Measurements from ENCODE around the gene CFD. TPM values are rescaled to one million over a fixed set of nuclear protein-coding genes. Genes with fewer than 3 reads are reported as not detected.

Gene CFD
- total and polyA plus RNA-seq, 4 donors, result 4.5 to 20.2 (median 13.6) TPM

GRCh38 chr19:881385-882071, 22.1 kb downstream of the CFD start:
- H3K4me1 ChIP-seq (ENCODE audit: control insufficient read depth in 4 of 4, insufficient read depth in 4 of 4, low read length in 3 of 4), result no peaks in the 10 kb centered on the region
- WGBS, result 98% methylated on average over 34 of the region's 34 CpGs
- DNase-seq (ENCODE audit: low spot score), result no peak
- no peaks in the 10 kb centered on the region for H3K9me3 ChIP-seq (ENCODE audit: control insufficient read depth in 4 of 4, low read length in 3 of 4)
- H3K27ac ChIP-seq (ENCODE audit: low read depth in 1 of 2, low read length in 2 of 2), result no peak overlapping the region
- peaks cover 0 to 54% (median 16%) of the 10 kb centered on the region in 4 donors for H3K36me3 ChIP-seq (ENCODE audit: control insufficient read depth in 4 of 4, insufficient read depth in 3 of 4, low read depth in 1 of 4, low read length in 3 of 4)
- TF ChIP-seq SP1 (IDR thresholded peaks at IDR 0.05) (no peak), EGR1 (IDR thresholded peaks at IDR 0.05; ENCODE audit: low read depth in 2 of 2) (no peak), TAF1 (conservative IDR thresholded peaks at IDR 0.05) (no peak), HNF4G (IDR thresholded peaks at IDR 0.05) (no peak), REST (IDR thresholded peaks at IDR 0.05) (no peak), NR2F2 (IDR thresholded peaks at IDR 0.05) (no peak), YY1 (IDR thresholded peaks at IDR 0.05) (no peak), GABPA (IDR thresholded peaks at IDR 0.05 in 1 of 2, conservative IDR thresholded peaks at IDR 0.05 in 1 of 2) (no peak), ZBTB33 (IDR thresholded peaks at IDR 0.05) (no peak)
- H3K27me3 ChIP-seq (ENCODE audit: control insufficient read depth in 4 of 4, insufficient read depth in 4 of 4, low read length in 3 of 4), result no peaks in the 10 kb centered on the region
- H3K4me3 ChIP-seq (ENCODE audit: low read depth in 1 of 3, low read length in 3 of 3), result no peak overlapping the region
- H3K9ac ChIP-seq (ENCODE audit: low read depth in 1 of 2, low read length in 2 of 2), result no peak overlapping the region

DNA sequence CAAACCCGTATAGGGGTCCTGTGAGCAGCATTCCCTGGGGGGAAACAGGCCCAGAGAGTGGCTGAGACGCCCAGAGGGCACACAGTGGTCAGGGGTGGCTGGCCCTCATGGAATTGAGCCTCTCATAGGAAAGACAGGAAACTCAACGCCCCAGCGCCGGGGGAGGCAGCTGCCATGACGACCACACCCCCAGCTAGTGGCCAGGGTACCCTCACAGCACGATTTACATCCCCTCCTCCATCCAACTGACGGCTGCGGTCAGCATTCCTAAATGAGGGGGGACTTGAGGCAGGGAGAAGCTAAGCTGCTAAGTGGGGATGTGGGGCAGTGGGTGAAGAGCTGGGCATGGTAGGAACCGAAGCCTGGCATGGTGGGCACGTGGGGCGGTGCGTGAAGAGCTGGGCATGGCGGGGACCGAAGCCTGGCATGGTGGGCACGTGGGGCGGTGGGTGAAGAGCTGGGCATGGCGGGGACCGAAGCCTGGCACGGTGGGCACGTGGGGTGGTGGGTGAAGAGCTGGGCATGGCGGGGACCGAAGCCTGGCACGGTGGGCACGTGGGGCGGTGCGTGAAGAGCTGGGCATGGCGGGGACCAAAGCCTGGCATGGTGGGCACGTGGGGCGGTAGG, 23.5 kb downstream of the CFD start:
- no peak for DNase-seq (ENCODE audit: low spot score)

More for the DNA sequence above, 23.5 kb downstream of the CFD start:
- H3K4me3 ChIP-seq (ENCODE audit: low read depth in 1 of 3, low read length in 3 of 3), result no peak overlapping the region
- 96% methylated on average over 30 of the region's 30 CpGs for WGBS
- H3K36me3 ChIP-seq (ENCODE audit: control insufficient read depth in 4 of 4, insufficient read depth in 3 of 4, low read depth in 1 of 4, low read length in 3 of 4), result peaks cover 0 to 59% (median 18%) of the 10 kb centered on the region in 4 donors
- TF ChIP-seq FOXA2 (IDR thresholded peaks at IDR 0.05) (no peak), ATF3 (IDR thresholded peaks at IDR 0.05) (no peak), EGR1 (IDR thresholded peaks at IDR 0.05; ENCODE audit: low read depth in 2 of 2) (no peak), REST (IDR thresholded peaks at IDR 0.05) (no peak), FOXA1 (IDR thresholded peaks at IDR 0.05) (no peak), TAF1 (conservative IDR thresholded peaks at IDR 0.05) (no peak), YY1 (IDR thresholded peaks at IDR 0.05) (no peak)
- no peak overlapping the region for H3K27ac ChIP-seq (ENCODE audit: low read depth in 1 of 2, low read length in 2 of 2)
- no peaks in the 10 kb centered on the region for H3K27me3 ChIP-seq (ENCODE audit: control insufficient read depth in 4 of 4, insufficient read depth in 4 of 4, low read length in 3 of 4)
- H3K9ac ChIP-seq (ENCODE audit: low read depth in 1 of 2, low read length in 2 of 2), result no peak overlapping the region
- H3K4me1 ChIP-seq (ENCODE audit: control insufficient read depth in 4 of 4, insufficient read depth in 4 of 4, low read length in 3 of 4), result no peaks in the 10 kb centered on the region
- no peaks in the 10 kb centered on the region for H3K9me3 ChIP-seq (ENCODE audit: control insufficient read depth in 4 of 4, low read length in 3 of 4)
